GM18499 (cell line): ENCODE results near the gene PTGR1.

Experiments used
- ATAC-seq: cut with Tn5 transposase; IDR thresholded peaks from one replicate; pipeline ENCODE4 v1.9.1; 2021; ENCODE audit warnings: moderate number of reproducible peaks; ENCODE audit not compliant: insufficient read depth, unreplicated experiment

PTGR1 gene

GRCh38 chr9:111548623-111549022 lies 50.8 kb downstream of the PTGR1 start:
- no peak for ATAC-seq

- ATAC-seq, result no peak
Observed at GRCh38 chr9:111542497-111543254, 56.8 kb downstream of the PTGR1 start.

- ATAC-seq, result no peak
Observed at GRCh38 chr9:111533099-111533790, 66.2 kb downstream of the PTGR1 start.

GRCh38 chr9:111531716-111532115 lies 67.7 kb downstream of the PTGR1 start:
- ATAC-seq, result no peak

GRCh38 chr9:111529787-111530186 lies 69.7 kb downstream of the PTGR1 start:
- no peak for ATAC-seq

- ATAC-seq, result no peak
Observed at GRCh38 chr9:111527347-111527746, 72.1 kb downstream of the PTGR1 start.

GRCh38 chr9:111525056-111525977 lies 74.1 kb downstream of the PTGR1 start, which contains the start of gene ZNF483:
Gene ZNF483 (plus strand): TSS chr9:111525179. CDS start chr9:111527396, 2,217 bp downstream.
- no peak for ATAC-seq

- no peak for ATAC-seq
Observed at GRCh38 chr9:111524731-111525055, 74.8 kb downstream of the PTGR1 start.

GRCh38 chr9:111516061-111516465 lies 83.4 kb downstream of the PTGR1 start:
- no peak for ATAC-seq

GRCh38 chr9:111514967-111515366 lies 84.5 kb downstream of the PTGR1 start:
- ATAC-seq, result no peak
